Loucy (cell line): ENCODE results near the gene COL5A3.
A peak's percentile ranks its signal among the peaks of the same experiment; 100 is the strongest.
"Not testable (repeated sequence)": the region's sequence is repeated elsewhere in the genome, so short reads cannot be mapped to it uniquely, and the experiment has no call there.

Experiments used
- H2AFZ ChIP-seq: fragments of 200-600 bp; sonication (generic); 2 replicates; pipeline ENCODE4 v1.6.0; 2016; ENCODE audit warnings: antibody characterized with exemption, mild to moderate bottlenecking, low read length, moderate library complexity
- H3F3A ChIP-seq: fragments of 200-600 bp; 2 replicates; pipeline ENCODE4 v1.6.0; 2016; ENCODE audit warnings: antibody characterized with exemption, low read depth, mild to moderate bottlenecking
- H3K27me3 ChIP-seq: fragments of 200-600 bp; sonication (generic); 2 replicates; pipeline ENCODE4 v1.6.1; 2014; ENCODE audit warnings: low read length, mild to moderate bottlenecking; ENCODE audit not compliant: insufficient read depth, poor library complexity, severe bottlenecking
- H3K36me3 ChIP-seq: fragments of 200-600 bp; sonication (generic); 2 replicates; pipeline ENCODE4 v1.6.1; 2016; ENCODE audit warnings: low read length; ENCODE audit not compliant: insufficient read depth
- H3K4me1 ChIP-seq: fragments of 200-600 bp; sonication (generic); 2 replicates; pipeline ENCODE4 v1.5.1; 2014; ENCODE audit warnings: low read length, mild to moderate bottlenecking; ENCODE audit not compliant: insufficient read depth, poor library complexity, severe bottlenecking
- H3K4me2 ChIP-seq: fragments of 200-600 bp; sonication (generic); 2 replicates; pipeline ENCODE4 v1.6.0; 2014; ENCODE audit warnings: antibody characterized with exemption, low read length, low read depth, mild to moderate bottlenecking; ENCODE audit not compliant: poor library complexity, severe bottlenecking
- H3K4me3 ChIP-seq: fragments of 200-600 bp; sonication (generic); 2 replicates; pipeline ENCODE4 v1.5.1; 2014; ENCODE audit warnings: low read length, mild to moderate bottlenecking, mixed read lengths; ENCODE audit not compliant: poor library complexity, severe bottlenecking
- H3K79me2 ChIP-seq: fragments of 200-600 bp; sonication (generic); 2 replicates; pipeline ENCODE4 v1.6.1; 2014; ENCODE audit warnings: low read length; ENCODE audit not compliant: insufficient read depth
- H3K9ac ChIP-seq: fragments of 200-600 bp; sonication (generic); 2 replicates; pipeline ENCODE4 v1.6.0; 2014; ENCODE audit warnings: mild to moderate bottlenecking, low read depth, low read length, moderate library complexity; ENCODE audit not compliant: poor library complexity, severe bottlenecking
- H3K9me2 ChIP-seq: fragments of 200-600 bp; sonication (generic); replicated peaks from 2 replicates; pipeline ENCODE4 v1.6.1; 2016; ENCODE audit warnings: low read depth, low read length, mixed read lengths
- H3K9me3 ChIP-seq: fragments of 200-600 bp; sonication (generic); 2 replicates; pipeline ENCODE4 v1.6.1; 2014; ENCODE audit warnings: mild to moderate bottlenecking, antibody characterized with exemption, low read length, low read depth; ENCODE audit not compliant: insufficient read depth
- H4K20me1 ChIP-seq: fragments of 200-600 bp; sonication (generic); 2 replicates; pipeline ENCODE4 v1.6.0; 2014; ENCODE audit warnings: antibody characterized with exemption, low read length, mild to moderate bottlenecking; ENCODE audit not compliant: insufficient read depth, poor library complexity, severe bottlenecking
- CTCF ChIP-seq: fragments of 200-600 bp; sonication (generic); conservative IDR thresholded peaks from 2 replicates; pipeline ENCODE4 v1.5.1; 2014; ENCODE audit warnings: mild to moderate bottlenecking, antibody characterized with exemption, low read length
- EZH2phosphoT487 ChIP-seq: fragments of 200-600 bp; IDR thresholded peaks from 2 replicates; pipeline ENCODE4 v1.6.1; 2018; ENCODE audit warnings: antibody characterized with exemption, mild to moderate bottlenecking, moderate library complexity, borderline replicate concordance

The COL5A3 gene

GRCh38 chr19:9952276-9952675 lies 58.0 kb downstream of the COL5A3 start:
- H3K9me2 ChIP-seq, result no peaks in the 10 kb centered on the region
- no peaks in the 10 kb centered on the region for H3F3A ChIP-seq
- H3K4me2 ChIP-seq, result no peak overlapping the region
- H3K4me1 ChIP-seq, result no peaks in the 10 kb centered on the region
- H3K27me3 ChIP-seq, result no peaks in the 10 kb centered on the region
- H3K9ac ChIP-seq, result no peak overlapping the region
- H3K4me3 ChIP-seq, result no peak overlapping the region
- H3K36me3 ChIP-seq, result no peaks in the 10 kb centered on the region
- no peak for TF ChIP-seq CTCF
- TF ChIP-seq EZH2phosphoT487, result no peak
- H3K9me3 ChIP-seq, result no peaks in the 10 kb centered on the region
- H4K20me1 ChIP-seq, result no peaks in the 10 kb centered on the region
- no peak overlapping the region for H2AFZ ChIP-seq
- no peaks in the 10 kb centered on the region for H3K79me2 ChIP-seq

GRCh38 chr19:9947441-9947840 lies 62.9 kb downstream of the COL5A3 start:
- no peak overlapping the region for H3K9ac ChIP-seq
- H3K27me3 ChIP-seq, result no peaks in the 10 kb centered on the region

GRCh38 chr19:9946528-9947125 lies 63.7 kb downstream of the COL5A3 start:
- not testable (repeated sequence) for H3K9ac ChIP-seq, H2AFZ ChIP-seq, H3K9me3 ChIP-seq, H3K4me3 ChIP-seq, H3F3A ChIP-seq, H3K4me1 ChIP-seq, H3K79me2 ChIP-seq, H3K27me3 ChIP-seq, H4K20me1 ChIP-seq, H3K9me2 ChIP-seq, H3K36me3 ChIP-seq, H3K4me2 ChIP-seq

More at GRCh38 chr19:9947441-9947840, 62.9 kb downstream of the COL5A3 start:
- no peak overlapping the region for H2AFZ ChIP-seq
- H4K20me1 ChIP-seq, result no peaks in the 10 kb centered on the region
- no peaks in the 10 kb centered on the region for H3K4me1 ChIP-seq
- no peaks in the 10 kb centered on the region for H3K36me3 ChIP-seq
- H3F3A ChIP-seq, result no peaks in the 10 kb centered on the region
- H3K9me3 ChIP-seq, result no peaks in the 10 kb centered on the region
- no peak overlapping the region for H3K4me2 ChIP-seq
- no peaks in the 10 kb centered on the region for H3K9me2 ChIP-seq
- no peaks in the 10 kb centered on the region for H3K79me2 ChIP-seq
- H3K4me3 ChIP-seq, result no peak overlapping the region
- no peak for TF ChIP-seq EZH2phosphoT487
- no peak for TF ChIP-seq CTCF

- no peaks in the 10 kb centered on the region for H4K20me1 ChIP-seq
- H3K9me2 ChIP-seq, result no peaks in the 10 kb centered on the region
- H2AFZ ChIP-seq, result peak overlapping the region; percentile 64; the same call in 1 of the 2 replicates
- TF ChIP-seq CTCF, result no peak
- TF ChIP-seq EZH2phosphoT487, result no peak
- H3K27me3 ChIP-seq, result no peaks in the 10 kb centered on the region
- H3K9me3 ChIP-seq, result no peaks in the 10 kb centered on the region
- no peak overlapping the region for H3K4me3 ChIP-seq
- no peak overlapping the region for H3K9ac ChIP-seq
- H3K36me3 ChIP-seq, result no peaks in the 10 kb centered on the region
- no peak overlapping the region for H3K4me2 ChIP-seq
- H3F3A ChIP-seq, result no peaks in the 10 kb centered on the region
- no peaks in the 10 kb centered on the region for H3K4me1 ChIP-seq
- no peaks in the 10 kb centered on the region for H3K79me2 ChIP-seq
Observed at GRCh38 chr19:9945319-9945966, 64.9 kb downstream of the COL5A3 start.
